HepG2 (cell line): ENCODE measurements around the gene OPRL1. TPM values are rescaled to one million over a fixed set of nuclear protein-coding genes. Genes with fewer than 3 reads are reported as not detected.

ENCODE experiments used
- EEA1 ChIP-seq: sonication (generic); formaldehyde crosslinking; IDR thresholded peaks from 2 replicates; pipeline ENCODE4 v1.5.1; 2020; ENCODE audit warnings: mild to moderate bottlenecking, missing genetic modification reagents, borderline replicate concordance
- FOSL2 ChIP-seq: sonication (generic); formaldehyde crosslinking; IDR thresholded peaks from 2 replicates; pipeline ENCODE4 v1.4.0; 2020; ENCODE audit warnings: missing genetic modification reagents
- KDM5A ChIP-seq: fragments of 200-600 bp; sonication (generic); IDR thresholded peaks from 2 replicates; pipeline ENCODE4 v1.7.0; 2018; ENCODE audit warnings: antibody characterized with exemption, mild to moderate bottlenecking, low read length, borderline replicate concordance
- NFE2L1 ChIP-seq: sonication (generic); formaldehyde crosslinking; IDR thresholded peaks from 2 replicates; pipeline ENCODE4 v1.4.0; 2020; ENCODE audit warnings: missing genetic modification reagents, mild to moderate bottlenecking, borderline replicate concordance
- NFIC ChIP-seq: IDR thresholded peaks from 2 replicates; pipeline ENCODE4 v1.6.1; 2012; ENCODE audit warnings: mild to moderate bottlenecking, low read length, inconsistent platforms
- PAXIP1 ChIP-seq: sonication (generic); formaldehyde crosslinking; conservative IDR thresholded peaks from 2 replicates; pipeline ENCODE4 v1.4.0; 2020; ENCODE audit warnings: mild to moderate bottlenecking, missing genetic modification reagents, moderate library complexity
- SALL1 ChIP-seq: sonication (generic); formaldehyde crosslinking; IDR thresholded peaks from 2 replicates; pipeline ENCODE4 v1.8.0; 2022; ENCODE audit warnings: mild to moderate bottlenecking, missing genetic modification reagents
- SP1 ChIP-seq, 2 experiments: fragments of 450-650 bp in 1 of 2; sonication (generic) in 1 of 2; formaldehyde crosslinking in 1 of 2; IDR thresholded peaks; 2 replicates each; pipeline versions ENCODE4 v1.4.0 to v1.6.1; 2016 to 2020; ENCODE audit warnings: missing genetic modification reagents in 1 of 2
- SYNCRIP ChIP-seq: fragments of 200-400 bp; formaldehyde crosslinking; IDR thresholded peaks from 2 replicates; pipeline ENCODE4 v1.6.1; 2018; ENCODE audit warnings: mild to moderate bottlenecking, low read depth, low read length; ENCODE audit not compliant: insufficient read depth
- ZFP37 ChIP-seq: sonication (generic); formaldehyde crosslinking; IDR thresholded peaks from 2 replicates; pipeline ENCODE4 v1.4.0; 2020; ENCODE audit warnings: missing genetic modification reagents, borderline replicate concordance
- ZNF512B ChIP-seq: sonication (generic); formaldehyde crosslinking; IDR thresholded peaks from 2 replicates; pipeline ENCODE4 v1.5.1; 2020; ENCODE audit warnings: missing genetic modification reagents, mild to moderate bottlenecking, borderline replicate concordance
- polyA plus RNA-seq, 8 experiments: library from polyadenylated mRNA; depleted of rRNA in 3 of 8; stranded (reverse) in 7 of 8; unstranded in 1 of 8; fragments of >200 nt; fragmentation: Illumina TruSeq in 4 of 8; extraction: Trizol in 4 of 8; gene quantifications; 2 replicates each; pipeline versions ENCODE4 v1.2.1 to v1.2.3, GENCODE V29; 2011 to 2016; ENCODE audit warnings: low read depth in 4 of 8, missing spikeins in 1 of 8, mixed read lengths in 1 of 8; ENCODE audit not compliant: insufficient read depth in 1 of 8
- total RNA-seq, 5 experiments: library from RNA; depleted of rRNA; stranded (reverse); fragments of >200 nt; fragmentation: Illumina TruSeq; extraction: Trizol; gene quantifications; 2 replicates each; pipeline ENCODE4 v1.2.3, GENCODE V29; 2016; ENCODE audit warnings: low read depth in 1 of 5
- TF ChIP-seq, protein P1 (sequence below): sonication (generic); formaldehyde crosslinking; IDR thresholded peaks from 2 replicates; pipeline ENCODE4 v1.5.0; 2020; ENCODE audit warnings: mild to moderate bottlenecking, missing genetic modification reagents
- TF ChIP-seq, protein P2 (sequence below): sonication (generic); formaldehyde crosslinking; IDR thresholded peaks from 2 replicates; pipeline ENCODE4 v1.4.0; 2020; ENCODE audit warnings: missing genetic modification reagents
- TF ChIP-seq, protein P3 (sequence below): fragments of 450-650 bp; IDR thresholded peaks from 2 replicates; pipeline ENCODE4 v1.6.1; 2017; ENCODE audit warnings: mild to moderate bottlenecking

The OPRL1 gene
- total and polyA plus RNA-seq, 2 of the 13 experiments (the other 11 are each of a cell fraction or from before 2014, with no cell fraction given): 0.35 to 0.71 TPM

- TF ChIP-seq PAXIP1 (CRISPR knock-in tag) (no peak), SP1 (IDR thresholded peaks at IDR 0.05) (no peak), SP1 (CRISPR knock-in tag; IDR thresholded peaks at IDR 0.05) (no peak), SYNCRIP (no peak), ZFP37 (CRISPR knock-in tag) (peak; percentile 85; the same call in 1 of the 2 replicates), FOSL2 (CRISPR knock-in tag) (peak; percentile 61), ZNF512B (CRISPR knock-in tag) (0 out of 2 replicates have a peak, but pooled peaks have one; percentile 36), SALL1 (CRISPR knock-in tag) (peak; percentile 38; the same call in 1 of the 2 replicates), NFIC (no peak), KDM5A (no peak), NFE2L1 (CRISPR knock-in tag) (no peak), EEA1 (no peak)
- TF ChIP-seq, protein P1, sequence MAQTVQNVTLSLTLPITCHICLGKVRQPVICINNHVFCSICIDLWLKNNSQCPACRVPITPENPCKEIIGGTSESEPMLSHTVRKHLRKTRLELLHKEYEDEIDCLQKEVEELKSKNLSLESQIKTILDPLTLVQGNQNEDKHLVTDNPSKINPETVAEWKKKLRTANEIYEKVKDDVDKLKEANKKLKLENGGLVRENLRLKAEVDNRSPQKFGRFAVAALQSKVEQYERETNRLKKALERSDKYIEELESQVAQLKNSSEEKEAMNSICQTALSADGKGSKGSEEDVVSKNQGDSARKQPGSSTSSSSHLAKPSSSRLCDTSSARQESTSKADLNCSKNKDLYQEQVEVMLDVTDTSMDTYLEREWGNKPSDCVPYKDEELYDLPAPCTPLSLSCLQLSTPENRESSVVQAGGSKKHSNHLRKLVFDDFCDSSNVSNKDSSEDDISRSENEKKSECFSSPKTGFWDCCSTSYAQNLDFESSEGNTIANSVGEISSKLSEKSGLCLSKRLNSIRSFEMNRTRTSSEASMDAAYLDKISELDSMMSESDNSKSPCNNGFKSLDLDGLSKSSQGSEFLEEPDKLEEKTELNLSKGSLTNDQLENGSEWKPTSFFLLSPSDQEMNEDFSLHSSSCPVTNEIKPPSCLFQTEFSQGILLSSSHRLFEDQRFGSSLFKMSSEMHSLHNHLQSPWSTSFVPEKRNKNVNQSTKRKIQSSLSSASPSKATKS (CRISPR knock-in tag): no peak
- TF ChIP-seq, protein P2, sequence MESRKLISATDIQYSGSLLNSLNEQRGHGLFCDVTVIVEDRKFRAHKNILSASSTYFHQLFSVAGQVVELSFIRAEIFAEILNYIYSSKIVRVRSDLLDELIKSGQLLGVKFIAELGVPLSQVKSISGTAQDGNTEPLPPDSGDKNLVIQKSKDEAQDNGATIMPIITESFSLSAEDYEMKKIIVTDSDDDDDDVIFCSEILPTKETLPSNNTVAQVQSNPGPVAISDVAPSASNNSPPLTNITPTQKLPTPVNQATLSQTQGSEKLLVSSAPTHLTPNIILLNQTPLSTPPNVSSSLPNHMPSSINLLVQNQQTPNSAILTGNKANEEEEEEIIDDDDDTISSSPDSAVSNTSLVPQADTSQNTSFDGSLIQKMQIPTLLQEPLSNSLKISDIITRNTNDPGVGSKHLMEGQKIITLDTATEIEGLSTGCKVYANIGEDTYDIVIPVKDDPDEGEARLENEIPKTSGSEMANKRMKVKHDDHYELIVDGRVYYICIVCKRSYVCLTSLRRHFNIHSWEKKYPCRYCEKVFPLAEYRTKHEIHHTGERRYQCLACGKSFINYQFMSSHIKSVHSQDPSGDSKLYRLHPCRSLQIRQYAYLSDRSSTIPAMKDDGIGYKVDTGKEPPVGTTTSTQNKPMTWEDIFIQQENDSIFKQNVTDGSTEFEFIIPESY (CRISPR knock-in tag): no peak; the same call in 1 of the 2 replicates
- TF ChIP-seq, protein P3, sequence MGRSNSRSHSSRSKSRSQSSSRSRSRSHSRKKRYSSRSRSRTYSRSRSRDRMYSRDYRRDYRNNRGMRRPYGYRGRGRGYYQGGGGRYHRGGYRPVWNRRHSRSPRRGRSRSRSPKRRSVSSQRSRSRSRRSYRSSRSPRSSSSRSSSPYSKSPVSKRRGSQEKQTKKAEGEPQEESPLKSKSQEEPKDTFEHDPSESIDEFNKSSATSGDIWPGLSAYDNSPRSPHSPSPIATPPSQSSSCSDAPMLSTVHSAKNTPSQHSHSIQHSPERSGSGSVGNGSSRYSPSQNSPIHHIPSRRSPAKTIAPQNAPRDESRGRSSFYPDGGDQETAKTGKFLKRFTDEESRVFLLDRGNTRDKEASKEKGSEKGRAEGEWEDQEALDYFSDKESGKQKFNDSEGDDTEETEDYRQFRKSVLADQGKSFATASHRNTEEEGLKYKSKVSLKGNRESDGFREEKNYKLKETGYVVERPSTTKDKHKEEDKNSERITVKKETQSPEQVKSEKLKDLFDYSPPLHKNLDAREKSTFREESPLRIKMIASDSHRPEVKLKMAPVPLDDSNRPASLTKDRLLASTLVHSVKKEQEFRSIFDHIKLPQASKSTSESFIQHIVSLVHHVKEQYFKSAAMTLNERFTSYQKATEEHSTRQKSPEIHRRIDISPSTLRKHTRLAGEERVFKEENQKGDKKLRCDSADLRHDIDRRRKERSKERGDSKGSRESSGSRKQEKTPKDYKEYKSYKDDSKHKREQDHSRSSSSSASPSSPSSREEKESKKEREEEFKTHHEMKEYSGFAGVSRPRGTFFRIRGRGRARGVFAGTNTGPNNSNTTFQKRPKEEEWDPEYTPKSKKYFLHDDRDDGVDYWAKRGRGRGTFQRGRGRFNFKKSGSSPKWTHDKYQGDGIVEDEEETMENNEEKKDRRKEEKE: no peak
Observed at GRCh38 chr20:64041040-64041780, 38.7 kb upstream of the OPRL1 start (continued).
